Neuronal stem cell (in vitro differentiated cells): Measurements from ENCODE around the gene TMEM165.

Experiments
- DNase-seq: peaks from one replicate; pipeline ENCODE4 v3.0.0-alpha.2; 2013; ENCODE audit warnings: low spot score
- H2AFZ ChIP-seq: one replicate; pipeline ENCODE4 v1.6.1; 2013; ENCODE audit warnings: mild to moderate bottlenecking, low read length, inconsistent platforms
- H2AK5ac ChIP-seq: 2 replicates; pipeline ENCODE4 v1.6.1; 2013; ENCODE audit warnings: low read depth, mild to moderate bottlenecking, inconsistent platforms, low read length, moderate library complexity, mixed read lengths
- H2BK120ac ChIP-seq: 2 replicates; pipeline ENCODE4 v1.6.1; 2013; ENCODE audit warnings: low read depth, mild to moderate bottlenecking, inconsistent platforms, low read length, moderate library complexity, mixed read lengths
- H2BK12ac ChIP-seq: one replicate; pipeline ENCODE4 v1.6.1; 2013; ENCODE audit warnings: low read length, inconsistent platforms
- H2BK15ac ChIP-seq: 2 replicates; pipeline ENCODE4 v1.6.1; 2013; ENCODE audit warnings: mild to moderate bottlenecking, low read length, inconsistent platforms, mixed read lengths
- H2BK5ac ChIP-seq: one replicate; pipeline ENCODE4 v1.6.1; 2013; ENCODE audit warnings: inconsistent platforms, mild to moderate bottlenecking, low read length, moderate library complexity
- H3K14ac ChIP-seq: one replicate; pipeline ENCODE4 v1.6.1; 2013; ENCODE audit warnings: low read length, inconsistent platforms
- H3K18ac ChIP-seq: 2 replicates; pipeline ENCODE4 v1.6.1; 2013; ENCODE audit warnings: low read length, inconsistent platforms
- H3K23ac ChIP-seq: 2 replicates; pipeline ENCODE4 v1.6.1; 2013; ENCODE audit warnings: low read depth, mild to moderate bottlenecking, mixed read lengths, low read length, inconsistent platforms; ENCODE audit not compliant: poor library complexity
- H3K27ac ChIP-seq: replicated peaks from 3 replicates; pipeline ENCODE4 v1.5.1; 2013; ENCODE audit warnings: low read length, inconsistent platforms
- H3K27me3 ChIP-seq, 3 experiments: 2 replicates each; pipeline ENCODE4 v1.6.1; 2013; ENCODE audit warnings: low read length in 3 of 3, mild to moderate bottlenecking in 2 of 3, inconsistent platforms in 1 of 3, low read depth in 1 of 3, mixed read lengths in 1 of 3, moderate library complexity in 1 of 3; ENCODE audit not compliant: control insufficient read depth in 3 of 3, insufficient read depth in 3 of 3
- H3K36me3 ChIP-seq, 2 donors: replicated peaks in 1 of 2; 2 replicates each; pipeline ENCODE4 v1.6.1; 2013; ENCODE audit warnings: low read length in 2 of 2; ENCODE audit not compliant: control insufficient read depth in 2 of 2, insufficient read depth in 2 of 2
- H3K4ac ChIP-seq: 2 replicates; pipeline ENCODE4 v1.6.1; 2013; ENCODE audit warnings: inconsistent platforms, mild to moderate bottlenecking, low read length, moderate library complexity
- H3K4me1 ChIP-seq, 2 donors: 1 replicate in 1 of 2; 2 replicates in 1 of 2; pipeline ENCODE4 v1.6.1; 2013; ENCODE audit warnings: low read length in 2 of 2, low read depth in 1 of 2; ENCODE audit not compliant: control insufficient read depth in 2 of 2, insufficient read depth in 1 of 2
- H3K4me2 ChIP-seq: one replicate; pipeline ENCODE4 v1.6.1; 2013; ENCODE audit warnings: mild to moderate bottlenecking, low read length, inconsistent platforms; ENCODE audit not compliant: insufficient read depth, poor library complexity, severe bottlenecking
- H3K4me3 ChIP-seq, 2 donors: 2 replicates each; pipeline ENCODE4 v1.5.1; 2013; ENCODE audit warnings: low read length in 2 of 2, mild to moderate bottlenecking in 2 of 2, inconsistent platforms in 1 of 2, moderate library complexity in 1 of 2
- H3K79me1 ChIP-seq: one replicate; pipeline ENCODE4 v1.6.1; 2013; ENCODE audit warnings: low read depth, mild to moderate bottlenecking, inconsistent platforms, low read length, moderate library complexity
- H3K9ac ChIP-seq: one replicate; pipeline ENCODE4 v1.6.1; 2013; ENCODE audit warnings: mild to moderate bottlenecking, low read depth, low read length, inconsistent platforms; ENCODE audit not compliant: poor library complexity
- H3K9me3 ChIP-seq, 2 donors: replicated peaks in 1 of 2; 2 replicates each; pipeline versions ENCODE3 to v1.6.1; 2013; ENCODE audit warnings: low read length in 2 of 2, mild to moderate bottlenecking in 2 of 2, inconsistent platforms in 1 of 2, low read depth in 1 of 2, mixed read lengths in 1 of 2, moderate library complexity in 1 of 2; ENCODE audit not compliant: control insufficient read depth in 2 of 2, insufficient read depth in 1 of 2
- H4K8ac ChIP-seq: one replicate; pipeline ENCODE4 v1.6.1; 2013; ENCODE audit warnings: low read depth, mild to moderate bottlenecking, inconsistent platforms, low read length, moderate library complexity
- H4K91ac ChIP-seq: one replicate; pipeline ENCODE4 v1.6.1; 2013; ENCODE audit warnings: low read length, low read depth, mild to moderate bottlenecking, inconsistent platforms; ENCODE audit not compliant: poor library complexity
- WGBS, 2 donors: extraction: QIAGEN DNeasy Blood & Tissue Kit; methylation state at CpG; one replicate each; pipeline ENCODE4 v1.1.7; 2013; ENCODE audit warnings: missing lambda C conversion rate in 2 of 2, mixed read lengths in 1 of 2; ENCODE audit not compliant: insufficient read length in 2 of 2, insufficient replicate concordance in 1 of 2; ENCODE audit errors: extremely low coverage in 2 of 2; 5-methylcytosine and 5-hydroxymethylcytosine counted together

The TMEM165 gene

DNA sequence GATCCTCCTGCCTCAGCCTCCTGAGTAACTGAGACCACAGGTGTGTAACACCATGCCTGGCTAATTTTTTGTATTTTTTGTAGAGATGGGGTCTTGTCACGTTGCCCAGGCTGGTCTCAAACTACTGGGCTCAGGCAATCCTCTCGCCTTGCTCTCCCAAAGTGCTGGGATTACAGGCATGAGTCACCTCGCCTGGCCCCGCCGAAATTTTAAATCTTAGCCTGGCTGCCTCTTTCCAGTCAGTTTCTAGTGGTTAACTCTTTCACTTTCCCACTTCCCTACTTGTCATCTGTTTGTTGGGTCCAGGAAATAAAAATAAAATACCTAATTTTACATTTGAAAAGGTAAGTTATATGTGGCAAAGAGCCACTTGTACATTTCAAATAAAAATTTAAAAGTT is 62.4 kb downstream of the TMEM165 start:
- Histone ChIP-seq H3K4me3 (no peak overlapping the region), H3K18ac (no peak overlapping the region), H2BK12ac (no peak overlapping the region), H2AFZ (no peak overlapping the region), H2BK5ac (no peak overlapping the region), H3K27me3 (no peaks in the 10 kb centered on the region), H3K79me1 (no peaks in the 10 kb centered on the region), H2AK5ac (no peak overlapping the region), H4K91ac (no peak overlapping the region), H4K8ac (no peak overlapping the region), H2BK15ac (no peak overlapping the region), H3K36me3 (peaks cover 0 to 84% of the 10 kb centered on the region in 2 donors), H3K4me2 (no peak overlapping the region), H3K4ac (no peak overlapping the region), H3K27ac (no peak overlapping the region), H3K9me3 (no peaks in the 10 kb centered on the region), H2BK120ac (no peak overlapping the region), H3K14ac (no peak overlapping the region), H3K9ac (no peak overlapping the region), H3K4me1 (no peaks in the 10 kb centered on the region), H3K23ac (no peak overlapping the region)
- WGBS, 2 donors, result no CpG with 5 or more reads among the region's 5 CpGs
- DNase-seq, result no peak

- Histone ChIP-seq H3K4me3 (no peak overlapping the region), H2BK12ac (no peak overlapping the region), H3K18ac (no peak overlapping the region), H3K4me2 (no peak overlapping the region), H2AFZ (no peak overlapping the region), H3K14ac (no peak overlapping the region), H3K4me1 (no peaks in the 10 kb centered on the region), H3K4ac (no peak overlapping the region), H2AK5ac (no peak overlapping the region), H3K27me3 (no peaks in the 10 kb centered on the region), H4K8ac (no peak overlapping the region), H2BK5ac (no peak overlapping the region), H3K9me3 (no peaks in the 10 kb centered on the region), H3K36me3 (peaks cover 0 to 84% of the 10 kb centered on the region in 2 donors), H2BK15ac (no peak overlapping the region), H3K9ac (no peak overlapping the region), H2BK120ac (no peak overlapping the region), H4K91ac (no peak overlapping the region), H3K23ac (no peak overlapping the region), H3K79me1 (no peaks in the 10 kb centered on the region), H3K27ac (no peak overlapping the region)
- DNase-seq, result no peak
- no CpG with 5 or more reads among the region's 2 CpGs for whole genome bisulfite sequencing, 2 donors
These were observed 62.9 kb downstream of the TMEM165 start for GRCh38 chr4:55458611-55459010.

- peaks cover 2 to 88% of the 10 kb centered on the region in 2 donors for H3K36me3 ChIP-seq
- H2BK15ac ChIP-seq, result no peak overlapping the region
- no peak overlapping the region for H3K4me2 ChIP-seq
- H3K4me3 ChIP-seq, result no peak overlapping the region
- H4K91ac ChIP-seq, result no peak overlapping the region
- H2AK5ac ChIP-seq, result no peak overlapping the region
- no peak overlapping the region for H3K18ac ChIP-seq
- H3K79me1 ChIP-seq, result no peaks in the 10 kb centered on the region
- no peak overlapping the region for H4K8ac ChIP-seq
- no peak for DNase-seq
- no CpG with 5 or more reads among the region's 3 CpGs for WGBS, 2 donors
- no peak overlapping the region for H3K23ac ChIP-seq
- H2BK120ac ChIP-seq, result no peak overlapping the region
- H3K9me3 ChIP-seq, result no peaks in the 10 kb centered on the region
- H2BK12ac ChIP-seq, result no peak overlapping the region
- H2AFZ ChIP-seq, result no peak overlapping the region
- no peak overlapping the region for H3K9ac ChIP-seq
- H3K27ac ChIP-seq, result no peak overlapping the region
- H3K4me1 ChIP-seq, result no peaks in the 10 kb centered on the region
- H2BK5ac ChIP-seq, result no peak overlapping the region
- H3K27me3 ChIP-seq, result no peaks in the 10 kb centered on the region
- H3K14ac ChIP-seq, result no peak overlapping the region
- no peak overlapping the region for H3K4ac ChIP-seq
These were observed 70.2 kb downstream of the TMEM165 start for GRCh38 chr4:55466001-55466400.

GRCh38 chr4:55468724-55469123 is 73.0 kb downstream of the TMEM165 start:
- no peak overlapping the region for H2BK5ac ChIP-seq
- peaks cover 2 to 91% of the 10 kb centered on the region in 2 donors for H3K36me3 ChIP-seq

More at GRCh38 chr4:55468724-55469123, 73.0 kb downstream of the TMEM165 start:
- no peak overlapping the region for H4K91ac ChIP-seq
- no peak overlapping the region for H3K23ac ChIP-seq
- no peak overlapping the region for H2AFZ ChIP-seq
- WGBS, 2 donors, result no CpG with 5 or more reads among the region's 2 CpGs
- no peak overlapping the region for H3K9ac ChIP-seq
- H2BK12ac ChIP-seq, result no peak overlapping the region
- no peak overlapping the region for H3K27ac ChIP-seq
- no peak overlapping the region for H3K4me3 ChIP-seq
- H3K27me3 ChIP-seq, result no peaks in the 10 kb centered on the region
- H3K9me3 ChIP-seq, result no peaks in the 10 kb centered on the region
- no peak overlapping the region for H3K14ac ChIP-seq
- H3K4me2 ChIP-seq, result no peak overlapping the region
- no peaks in the 10 kb centered on the region for H3K79me1 ChIP-seq
- H3K18ac ChIP-seq, result no peak overlapping the region
- no peak overlapping the region for H4K8ac ChIP-seq
- H2AK5ac ChIP-seq, result no peak overlapping the region
- no peak overlapping the region for H3K4ac ChIP-seq
- no peak for DNase-seq
- no peaks in the 10 kb centered on the region for H3K4me1 ChIP-seq
- no peak overlapping the region for H2BK15ac ChIP-seq
- H2BK120ac ChIP-seq, result no peak overlapping the region
